NCI-H510A treated with DMSO at 0.1 percent for 48 hours (cell line): Measurements from ENCODE around the gene SPON1.
"Not testable (repeated sequence)": the region's sequence is repeated elsewhere in the genome, so short reads cannot be mapped to it uniquely, and the experiment has no call there.

Source experiments
- DNase-seq: peaks from one replicate; lab custom pipeline; 2025; lab: John Stamatoyannopoulos, UW

The SPON1 gene

DNA sequence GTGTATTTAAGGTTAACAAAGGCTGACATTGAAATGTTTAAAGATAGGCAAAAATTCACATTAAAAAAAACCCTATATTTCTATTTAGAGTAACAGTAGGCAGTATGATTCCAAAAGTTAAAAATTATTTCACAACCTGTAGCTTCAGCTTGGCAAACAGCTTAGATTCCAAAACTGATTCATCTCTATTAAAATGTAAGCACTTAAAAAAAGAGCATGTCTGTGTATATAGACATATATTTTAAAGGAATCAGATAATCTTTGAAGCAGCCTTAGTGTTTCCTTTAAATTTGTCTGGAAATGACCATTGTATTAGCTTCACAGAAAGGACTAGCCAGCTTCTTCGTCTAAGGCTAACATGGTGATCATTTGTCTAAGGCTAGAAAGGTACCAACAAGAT lies 316.3 kb downstream of the SPON1 start:
- not testable (repeated sequence) for DNase-seq

DNA sequence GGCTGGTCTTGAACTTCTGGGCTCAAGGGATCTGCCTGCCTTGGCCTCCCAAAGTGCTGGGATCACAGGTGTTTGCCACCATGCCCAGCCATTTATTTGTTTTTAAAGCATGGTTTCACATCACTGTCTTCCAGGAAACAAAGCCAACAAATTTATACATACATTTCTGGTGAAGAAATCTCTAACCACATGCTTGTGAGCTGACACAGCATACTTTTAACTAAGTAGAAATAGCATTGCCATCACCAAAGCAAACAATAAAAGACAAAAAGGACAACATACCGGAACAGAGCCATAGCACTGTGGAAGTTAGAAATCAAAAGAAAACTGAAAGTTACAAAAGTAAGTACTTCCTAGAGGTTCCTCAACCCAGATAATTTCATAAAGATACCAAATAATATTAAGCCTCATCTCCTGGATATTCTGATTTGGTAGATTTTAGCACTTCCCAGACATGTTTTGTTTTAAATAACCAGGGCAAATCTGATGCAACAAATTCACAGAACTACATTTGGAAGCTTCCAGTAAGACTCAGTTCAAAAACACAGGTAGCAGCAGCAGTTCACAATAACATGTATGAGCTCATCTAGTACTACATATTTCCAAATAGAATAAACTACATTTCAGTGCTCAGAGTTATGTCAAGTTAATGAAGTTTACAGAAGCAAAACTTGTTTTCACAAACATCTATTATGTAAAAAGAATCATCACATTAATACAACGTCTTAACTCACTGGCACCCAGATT lies 325.8 kb downstream of the SPON1 start:
- DNase-seq: no peak

- DNase-seq: no peak
These were observed 327.9 kb downstream of the SPON1 start for GRCh38 chr11:14290422-14290821.

DNA sequence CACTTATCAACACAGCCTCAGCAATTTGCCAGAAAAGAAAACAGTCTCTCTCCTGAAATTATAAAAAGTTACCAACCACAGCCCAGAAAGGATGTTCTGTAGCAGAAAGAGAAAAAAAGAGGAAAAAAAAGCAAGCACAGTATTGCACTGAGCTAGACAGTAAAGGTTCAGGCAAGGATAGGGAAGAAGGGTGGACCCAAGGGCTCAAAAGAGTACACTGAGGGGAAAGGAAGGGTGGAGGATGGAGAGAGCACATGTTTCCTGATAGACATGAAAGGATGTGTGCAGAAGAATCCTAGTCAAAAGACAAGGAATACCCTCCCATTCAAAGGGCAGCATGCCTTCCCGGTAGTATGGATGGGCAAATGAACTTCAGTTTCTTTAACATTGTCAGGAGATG lies 337.4 kb downstream of the SPON1 start:
- DNase-seq: no peak

DNA sequence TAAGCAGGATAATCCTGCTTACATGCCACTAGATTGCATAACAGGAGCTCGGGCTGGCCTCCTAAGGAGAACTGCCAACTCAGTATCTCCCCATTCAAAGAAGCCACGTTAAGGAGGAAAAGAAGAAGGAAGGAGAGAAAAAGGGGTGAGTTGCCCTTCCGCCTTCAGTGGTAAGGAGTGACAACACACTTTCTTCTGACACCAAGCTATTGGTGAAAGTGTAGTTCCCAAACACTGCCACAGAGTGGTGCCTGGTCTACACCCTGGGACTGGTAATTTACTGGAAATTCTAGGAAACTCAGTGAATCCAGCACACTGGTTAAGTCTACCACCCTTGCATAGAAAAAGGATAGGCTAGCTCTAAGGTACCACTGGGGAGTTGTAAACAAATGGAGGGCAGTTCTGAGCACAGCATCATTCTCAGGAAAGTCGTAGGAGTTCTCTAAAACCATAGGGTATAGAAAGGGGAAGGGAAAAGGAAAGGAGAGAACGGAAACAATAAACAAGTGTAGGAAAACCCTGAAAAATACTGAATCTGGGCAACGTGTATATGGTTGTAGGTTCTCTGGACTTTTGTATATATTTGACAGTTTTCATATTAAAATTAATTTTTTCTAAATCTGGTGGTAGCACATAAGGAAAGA lies 338.3 kb downstream of the SPON1 start:
- peak; percentile 10 for DNase-seq

DNA sequence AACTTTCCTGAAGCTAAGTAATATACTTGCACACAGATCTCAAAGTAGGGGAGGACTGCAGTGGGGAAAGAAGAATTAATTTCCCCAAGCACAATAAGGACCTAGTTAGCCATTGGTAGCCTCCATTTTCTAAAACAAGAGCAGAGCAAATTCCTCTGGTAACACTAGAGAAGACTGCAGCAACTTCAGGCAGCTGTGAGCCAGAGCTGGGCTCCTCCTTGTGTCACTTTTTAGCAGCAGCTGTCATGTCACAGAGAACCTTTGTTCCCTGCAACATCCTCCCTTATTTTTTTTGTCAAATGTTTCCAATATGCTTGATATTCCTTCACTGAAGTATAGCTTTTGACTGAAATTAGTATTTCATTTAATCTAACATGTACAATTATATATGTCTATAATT lies 342.1 kb downstream of the SPON1 start:
- no peak for DNase-seq

DNA sequence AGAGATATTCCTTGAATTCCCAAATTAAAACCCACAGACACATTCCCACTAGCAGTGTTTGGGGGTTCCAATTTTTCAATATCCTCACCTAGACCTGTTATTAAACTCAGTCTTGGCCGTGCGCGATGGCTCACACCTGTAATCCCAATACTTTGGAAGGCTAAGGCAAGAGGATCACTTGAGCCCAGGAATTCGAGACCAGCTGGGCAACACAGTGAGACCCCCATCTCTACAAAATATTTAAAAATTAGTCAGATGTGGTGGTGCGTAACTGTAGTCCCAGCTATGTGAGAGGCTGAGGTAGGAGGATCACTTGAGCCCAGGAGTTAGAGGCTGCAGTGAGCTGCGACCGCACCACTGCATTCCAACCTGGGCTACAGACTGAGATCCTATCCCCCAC lies 343.1 kb downstream of the SPON1 start:
- DNase-seq: no peak

DNA sequence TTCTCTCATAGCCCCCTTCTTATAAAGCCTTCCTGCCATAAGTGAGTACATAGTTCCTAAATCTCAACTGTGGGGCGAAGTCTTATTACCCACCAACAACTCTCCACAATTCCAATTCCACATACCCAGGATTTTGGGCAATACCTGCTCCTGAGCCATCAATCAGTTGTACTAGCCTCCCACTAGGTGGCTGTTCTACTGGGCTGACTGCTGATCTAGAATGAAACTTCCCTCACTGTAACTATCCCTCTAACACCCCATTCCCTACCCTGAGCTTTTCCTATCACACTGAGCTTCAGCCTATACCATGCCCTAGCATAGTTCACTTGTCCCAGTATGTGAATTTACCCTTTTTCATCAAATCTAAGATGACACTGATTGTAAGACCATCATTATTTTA lies 344.0 kb downstream of the SPON1 start:
- no peak for DNase-seq

DNA sequence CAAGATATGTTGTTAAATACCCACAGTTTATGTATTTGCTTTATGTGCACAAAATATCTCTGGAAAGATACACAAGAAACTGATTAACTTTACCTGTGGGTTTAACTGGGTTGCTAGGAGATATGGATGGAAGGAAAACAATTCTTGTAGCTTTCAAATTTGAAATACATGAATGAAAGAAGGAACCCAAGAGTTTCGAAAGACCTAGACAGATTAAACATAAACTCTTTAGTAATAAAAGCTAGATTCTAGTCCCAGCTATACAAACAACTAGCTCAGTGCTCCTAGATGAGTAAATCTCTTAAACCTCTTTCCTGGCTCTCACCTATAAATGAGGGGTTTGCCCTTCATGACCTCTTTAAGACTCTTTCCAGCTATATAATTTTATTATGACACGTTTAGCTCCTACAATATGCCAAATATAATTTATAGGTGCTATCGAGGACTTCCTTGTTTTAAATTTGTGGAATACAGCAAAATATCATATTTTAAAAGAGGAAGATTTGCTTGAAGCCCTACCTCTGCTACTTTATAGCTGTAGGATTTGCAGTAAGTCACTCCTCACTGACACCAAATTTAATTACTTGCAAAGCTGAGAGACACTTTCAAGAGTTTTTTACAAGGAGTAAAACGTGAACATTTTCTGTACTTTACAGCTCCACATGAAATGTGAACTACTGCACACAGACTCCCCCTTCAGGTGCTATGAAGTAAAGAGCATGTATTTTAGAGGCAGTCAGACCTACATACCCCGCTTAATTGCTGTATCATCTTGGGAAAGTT lies 345.8 kb downstream of the SPON1 start:
- DNase-seq: no peak

DNA sequence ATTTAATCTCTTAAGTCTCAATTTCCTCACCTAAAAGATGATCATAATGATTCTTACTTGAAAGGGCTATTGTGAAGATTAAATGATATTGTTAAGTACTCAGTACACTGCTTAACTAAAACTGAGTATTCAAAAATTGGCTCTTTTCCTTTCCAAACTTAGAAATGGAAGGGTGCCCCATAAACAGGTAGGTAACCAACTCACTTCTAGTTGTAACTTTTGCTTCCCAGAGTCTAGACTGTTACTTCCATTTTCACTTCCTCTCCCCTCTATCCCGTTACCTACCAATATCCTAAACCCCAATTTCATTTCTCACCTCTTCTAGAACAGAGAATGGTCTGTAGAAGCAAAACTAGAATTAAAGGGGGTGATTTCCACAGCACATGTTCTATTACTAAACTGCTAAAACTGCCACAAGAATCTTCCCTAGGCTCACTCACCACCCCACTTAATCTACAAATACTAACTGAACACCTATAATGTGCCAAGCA lies 346.4 kb downstream of the SPON1 start:
- DNase-seq: no peak

GRCh38 chr11:14309425-14310192 lies 347.1 kb downstream of the SPON1 start:
- no peak for DNase-seq

DNA sequence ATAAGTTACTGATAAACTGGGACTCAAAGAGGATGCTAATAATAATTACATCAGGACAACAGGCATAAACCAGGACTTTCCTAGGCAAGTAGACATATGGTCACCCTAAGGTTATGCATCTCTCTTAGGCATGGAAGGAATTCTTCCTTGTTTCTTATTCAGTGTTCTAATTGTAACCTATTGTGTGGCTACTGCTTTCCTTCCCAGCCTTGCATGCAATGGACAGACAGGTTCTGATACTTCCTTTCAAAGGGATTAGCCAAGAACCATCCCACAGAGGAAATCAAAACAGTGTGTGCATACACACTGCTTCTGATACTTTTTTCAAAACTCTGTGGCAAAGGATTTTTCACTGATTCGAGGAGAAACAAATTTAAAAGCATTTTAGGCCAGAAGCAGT lies 348.2 kb downstream of the SPON1 start:
- DNase-seq: no peak

- DNase-seq: no peak
These were observed 350.4 kb downstream of the SPON1 start for GRCh38 chr11:14312736-14313438.

GRCh38 chr11:14314127-14314526 lies 351.6 kb downstream of the SPON1 start:
- no peak for DNase-seq

DNA sequence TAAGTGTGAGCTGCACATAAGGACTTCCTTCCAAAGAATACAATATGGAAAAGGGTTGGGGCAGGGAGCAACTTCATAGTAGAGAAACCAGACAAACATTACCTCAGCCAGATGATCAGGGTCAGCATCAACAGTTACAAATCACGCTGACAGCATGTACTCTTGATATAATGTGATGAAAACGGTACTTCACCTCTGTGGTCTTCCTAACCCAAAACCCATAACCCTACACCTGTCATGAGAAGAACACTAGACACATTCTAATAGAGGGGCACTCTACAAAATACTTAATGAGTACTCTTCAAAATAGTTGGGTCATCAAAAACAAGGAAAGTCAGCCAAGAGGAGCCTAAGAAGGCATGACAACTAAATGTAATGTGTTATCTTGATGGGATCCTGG lies 352.6 kb downstream of the SPON1 start:
- no peak for DNase-seq
